Measurements from ENCODE around the gene OR1I1.

OR1I1 gene

DNA sequence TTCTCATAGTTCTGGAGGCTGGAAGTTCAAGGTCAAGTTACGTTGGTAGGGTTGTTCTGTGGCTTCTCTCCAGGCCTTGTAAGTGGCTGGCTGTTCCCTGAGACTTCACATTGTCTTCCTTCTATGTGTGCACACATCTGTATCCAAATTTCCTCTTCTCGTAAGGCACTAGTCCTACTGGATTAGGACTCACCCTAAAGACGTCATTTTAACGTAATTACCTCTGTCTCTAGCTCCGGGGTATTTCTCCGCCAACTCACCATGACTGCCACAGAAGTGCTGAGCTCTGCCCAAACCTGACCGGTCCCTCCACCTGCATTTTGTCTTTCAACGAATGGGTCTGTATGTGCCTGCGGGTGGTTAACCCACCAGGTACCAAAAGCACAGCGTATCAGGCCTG lies 16.4 kb downstream of the OR1I1 start:
- Histone ChIP-seq H3K4me1 (ENCODE audit: insufficient read depth, low read length) (no peaks in the 10 kb centered on the region), H3K9ac (ENCODE audit: low read depth, low read length) (no peak overlapping the region), H3K9me3 (ENCODE audit: insufficient read depth, low read length, severe bottlenecking) (peaks cover 2% of the 10 kb centered on the region), H3K79me2 (ENCODE audit: insufficient read depth, low read length) (no peaks in the 10 kb centered on the region), H3K27me3 (ENCODE audit: insufficient read depth, low read length, poor library complexity) (no peaks in the 10 kb centered on the region), H2AFZ (ENCODE audit: low read depth, low read length) (no peak overlapping the region), H3K4me3 (ENCODE audit: low read depth in 1 of 2, low read length in 2 of 2) (no peak overlapping the region), H4K20me1 (ENCODE audit: insufficient read depth, low read length) (no peaks in the 10 kb centered on the region), H3K36me3 (ENCODE audit: insufficient read depth, low read length) (no peaks in the 10 kb centered on the region), H3K4me2 (ENCODE audit: insufficient read depth, low read length) (no peak overlapping the region), H3K27ac (ENCODE audit: low read length) (no peak overlapping the region)
- DNase-seq (no peak), ATAC-seq (ENCODE audit: insufficient read depth, low read depth) (no peak)
- TF ChIP-seq, protein P1, sequence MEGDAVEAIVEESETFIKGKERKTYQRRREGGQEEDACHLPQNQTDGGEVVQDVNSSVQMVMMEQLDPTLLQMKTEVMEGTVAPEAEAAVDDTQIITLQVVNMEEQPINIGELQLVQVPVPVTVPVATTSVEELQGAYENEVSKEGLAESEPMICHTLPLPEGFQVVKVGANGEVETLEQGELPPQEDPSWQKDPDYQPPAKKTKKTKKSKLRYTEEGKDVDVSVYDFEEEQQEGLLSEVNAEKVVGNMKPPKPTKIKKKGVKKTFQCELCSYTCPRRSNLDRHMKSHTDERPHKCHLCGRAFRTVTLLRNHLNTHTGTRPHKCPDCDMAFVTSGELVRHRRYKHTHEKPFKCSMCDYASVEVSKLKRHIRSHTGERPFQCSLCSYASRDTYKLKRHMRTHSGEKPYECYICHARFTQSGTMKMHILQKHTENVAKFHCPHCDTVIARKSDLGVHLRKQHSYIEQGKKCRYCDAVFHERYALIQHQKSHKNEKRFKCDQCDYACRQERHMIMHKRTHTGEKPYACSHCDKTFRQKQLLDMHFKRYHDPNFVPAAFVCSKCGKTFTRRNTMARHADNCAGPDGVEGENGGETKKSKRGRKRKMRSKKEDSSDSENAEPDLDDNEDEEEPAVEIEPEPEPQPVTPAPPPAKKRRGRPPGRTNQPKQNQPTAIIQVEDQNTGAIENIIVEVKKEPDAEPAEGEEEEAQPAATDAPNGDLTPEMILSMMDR (IDR thresholded peaks at IDR 0.05; ENCODE audit: borderline replicate concordance, extremely low read depth, low read length, poor library complexity, severe bottlenecking) = no peak
- no peak for TF ChIP-seq EZH2 (IDR thresholded peaks at IDR 0.05; ENCODE audit: borderline replicate concordance, low read depth, low read length, severe bottlenecking)

DNA sequence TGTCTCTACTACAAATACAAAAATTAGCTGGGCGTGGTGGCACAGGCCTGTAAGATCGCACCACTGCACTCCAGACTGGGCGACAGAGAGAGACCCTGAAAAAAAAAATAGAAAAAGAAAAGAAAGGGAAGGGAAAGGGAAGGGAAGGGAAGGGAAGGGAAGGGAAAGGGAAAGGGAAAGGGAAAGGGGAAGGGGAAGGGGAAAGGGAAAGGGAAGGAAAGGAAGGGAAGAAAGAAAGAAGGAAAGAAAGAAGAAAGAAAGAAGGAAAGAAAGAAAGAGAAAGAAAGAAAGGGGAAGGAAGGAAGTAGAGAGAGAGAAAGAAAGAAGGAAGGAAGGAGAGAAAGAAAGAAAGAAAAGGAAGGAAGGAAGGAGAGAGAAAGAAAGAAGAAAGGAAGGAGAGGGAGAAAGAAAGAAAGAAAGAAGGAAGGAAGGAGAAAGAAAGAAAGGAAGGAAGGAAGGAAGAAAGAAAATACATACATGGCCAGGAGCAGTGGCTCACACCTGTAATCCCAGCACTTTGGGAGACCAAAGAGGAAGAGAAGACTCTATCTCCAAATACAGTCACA lies 17.1 kb downstream of the OR1I1 start:
- ATAC-seq (ENCODE audit: insufficient read depth, low read depth) = no peak

DNA sequence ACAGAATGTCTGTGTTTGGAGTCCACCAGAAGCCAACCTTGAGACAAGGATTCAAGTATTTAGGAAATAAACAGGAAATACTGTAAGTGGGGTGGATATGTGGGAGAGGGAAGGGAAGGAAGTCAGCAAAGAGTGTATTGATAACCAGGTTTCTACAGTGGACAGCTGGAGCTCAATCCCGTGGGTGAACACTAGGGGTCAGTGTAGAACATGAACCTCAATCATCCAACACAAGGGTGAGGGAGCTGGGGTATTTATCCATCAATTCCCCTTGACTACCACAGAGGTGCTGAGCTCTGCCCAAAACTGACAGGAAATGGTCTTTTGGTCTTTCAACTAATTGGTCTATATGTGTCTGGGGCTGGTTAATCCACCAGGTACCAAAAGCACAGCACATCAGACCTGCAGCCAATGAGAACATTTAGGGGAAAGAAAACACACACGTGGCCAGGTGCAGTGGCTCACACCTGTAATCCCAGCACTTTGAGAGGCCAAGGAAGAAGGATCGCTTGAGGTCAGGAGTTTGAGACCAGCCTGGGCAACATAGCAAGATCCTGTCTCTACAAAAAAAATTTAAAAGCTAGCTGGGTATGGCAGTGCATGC lies 19.6 kb downstream of the OR1I1 start:
- Histone ChIP-seq H4K20me1 (ENCODE audit: insufficient read depth, low read length) (no peaks in the 10 kb centered on the region), H3K27me3 (ENCODE audit: insufficient read depth, low read length, poor library complexity) (no peaks in the 10 kb centered on the region), H3K36me3 (ENCODE audit: insufficient read depth, low read length) (no peaks in the 10 kb centered on the region), H2AFZ (ENCODE audit: low read depth, low read length) (no peak overlapping the region), H3K79me2 (ENCODE audit: insufficient read depth, low read length) (no peaks in the 10 kb centered on the region), H3K4me2 (ENCODE audit: insufficient read depth, low read length) (no peak overlapping the region), H3K4me3 (ENCODE audit: low read depth in 1 of 2, low read length in 2 of 2) (no peak overlapping the region), H3K9me3 (ENCODE audit: insufficient read depth, low read length, severe bottlenecking) (peaks cover 11% of the 10 kb centered on the region), H3K4me1 (ENCODE audit: insufficient read depth, low read length) (no peaks in the 10 kb centered on the region), H3K9ac (ENCODE audit: low read depth, low read length) (no peak overlapping the region), H3K27ac (ENCODE audit: low read length) (no peak overlapping the region)
- TF ChIP-seq, protein P1 (IDR thresholded peaks at IDR 0.05; ENCODE audit: borderline replicate concordance, extremely low read depth, low read length, poor library complexity, severe bottlenecking) = peak; percentile 89
- TF ChIP-seq EZH2 (IDR thresholded peaks at IDR 0.05; ENCODE audit: borderline replicate concordance, low read depth, low read length, severe bottlenecking) = no peak
- ATAC-seq (ENCODE audit: insufficient read depth, low read depth) (peak; percentile 78; the same call in 2 of the 3 replicates), DNase-seq (peak; percentile 68)

More for the DNA sequence above, 17.1 kb downstream of the OR1I1 start:
- no peak overlapping the region for H3K27ac ChIP-seq (ENCODE audit: low read length)
- no peaks in the 10 kb centered on the region for H3K79me2 ChIP-seq (ENCODE audit: insufficient read depth, low read length)
- H4K20me1 ChIP-seq (ENCODE audit: insufficient read depth, low read length) = no peaks in the 10 kb centered on the region
- H3K4me2 ChIP-seq (ENCODE audit: insufficient read depth, low read length) = no peak overlapping the region
- no peak overlapping the region for H3K9ac ChIP-seq (ENCODE audit: low read depth, low read length)
- no peaks in the 10 kb centered on the region for H3K36me3 ChIP-seq (ENCODE audit: insufficient read depth, low read length)
- no peak overlapping the region for H2AFZ ChIP-seq (ENCODE audit: low read depth, low read length)
- H3K27me3 ChIP-seq (ENCODE audit: insufficient read depth, low read length, poor library complexity) = no peaks in the 10 kb centered on the region
- no peak for TF ChIP-seq EZH2 (IDR thresholded peaks at IDR 0.05; ENCODE audit: borderline replicate concordance, low read depth, low read length, severe bottlenecking)
- TF ChIP-seq, protein P1 (IDR thresholded peaks at IDR 0.05; ENCODE audit: borderline replicate concordance, extremely low read depth, low read length, poor library complexity, severe bottlenecking) = no peak
- no peak overlapping the region for H3K4me3 ChIP-seq (ENCODE audit: low read depth in 1 of 2, low read length in 2 of 2)
- H3K4me1 ChIP-seq (ENCODE audit: insufficient read depth, low read length) = no peaks in the 10 kb centered on the region
- DNase-seq = no peak
- H3K9me3 ChIP-seq (ENCODE audit: insufficient read depth, low read length, severe bottlenecking) = peaks cover 6% of the 10 kb centered on the region
